Mesendoderm (in vitro differentiated cells): ENCODE measurements around the gene ZNF780A.
"Not testable (repeated sequence)": the region's sequence is repeated elsewhere in the genome, so short reads cannot be mapped to it uniquely, and the experiment has no call there.

Experiments
- DNase-seq: peaks from one replicate; pipeline ENCODE4 v3.0.0; 2013
- H2AK5ac ChIP-seq: 2 replicates; pipeline ENCODE4 v1.6.1; 2013; ENCODE audit warnings: low read length, inconsistent platforms
- H2BK120ac ChIP-seq: 2 replicates; pipeline ENCODE4 v1.6.1; 2013; ENCODE audit warnings: low read depth, mild to moderate bottlenecking, low read length, moderate library complexity, mixed read lengths
- H2BK15ac ChIP-seq: replicated peaks from 2 replicates; pipeline ENCODE4 v1.6.1; 2013; ENCODE audit warnings: low read depth, mild to moderate bottlenecking, moderate library complexity
- H2BK5ac ChIP-seq: 2 replicates; pipeline ENCODE4 v1.6.1; 2013; ENCODE audit warnings: low read length, inconsistent platforms
- H3K18ac ChIP-seq: 2 replicates; pipeline ENCODE4 v1.6.1; 2013; ENCODE audit warnings: mild to moderate bottlenecking, low read length, mixed read lengths
- H3K23ac ChIP-seq: one replicate; pipeline ENCODE4 v1.6.1; 2013; ENCODE audit warnings: low read length
- H3K27ac ChIP-seq: 2 replicates; pipeline ENCODE4 v1.5.1; 2013; ENCODE audit warnings: low read depth, mild to moderate bottlenecking, inconsistent platforms, low read length, moderate library complexity
- H3K27me3 ChIP-seq: 2 replicates; pipeline ENCODE4 v1.6.1; 2013; ENCODE audit warnings: low read length, control low read depth, mild to moderate bottlenecking, inconsistent platforms; ENCODE audit not compliant: insufficient read depth, poor library complexity
- H3K36me3 ChIP-seq: 2 replicates; pipeline ENCODE4 v1.6.1; 2013; ENCODE audit warnings: low read length, inconsistent platforms; ENCODE audit not compliant: control insufficient read depth, insufficient read depth
- H3K4ac ChIP-seq: one replicate; pipeline ENCODE4 v1.6.1; 2013; ENCODE audit warnings: low read depth, mild to moderate bottlenecking, low read length, moderate library complexity
- H3K4me1 ChIP-seq: 2 replicates; pipeline ENCODE4 v1.6.1; 2013; ENCODE audit warnings: low read depth, low read length, inconsistent platforms; ENCODE audit not compliant: control insufficient read depth
- H3K4me2 ChIP-seq: 2 replicates; pipeline ENCODE4 v1.6.1; 2013; ENCODE audit warnings: low read length
- H3K4me3 ChIP-seq: 2 replicates; pipeline ENCODE4 v1.5.1; 2013; ENCODE audit warnings: mild to moderate bottlenecking, low read length
- H3K56ac ChIP-seq: one replicate; pipeline ENCODE4 v1.6.1; 2013; ENCODE audit warnings: low read length
- H3K79me1 ChIP-seq: 2 replicates; pipeline ENCODE4 v1.6.1; 2013; ENCODE audit warnings: low read length, inconsistent platforms
- H3K79me2 ChIP-seq: 2 replicates; pipeline ENCODE4 v1.6.1; 2013; ENCODE audit warnings: mild to moderate bottlenecking, low read length; ENCODE audit not compliant: control insufficient read depth, insufficient read depth
- H3K9ac ChIP-seq: 2 replicates; pipeline ENCODE4 v1.6.1; 2013; ENCODE audit warnings: low read length, inconsistent platforms
- H4K5ac ChIP-seq: one replicate; pipeline ENCODE4 v1.6.1; 2013; ENCODE audit warnings: low read length
- H4K8ac ChIP-seq: one replicate; pipeline ENCODE4 v1.6.1; 2013; ENCODE audit warnings: low read depth, mild to moderate bottlenecking, control low read depth, low read length, moderate library complexity
- WGBS: extraction: QIAGEN DNeasy Blood & Tissue Kit; methylation state at CpG from one replicate; pipeline ENCODE4 v1.1.7; 2013; ENCODE audit warnings: low lambda C conversion rate, missing lambda C conversion rate; ENCODE audit not compliant: insufficient coverage; ENCODE audit errors: extremely low coverage; 5-methylcytosine and 5-hydroxymethylcytosine counted together

ZNF780A gene

DNA sequence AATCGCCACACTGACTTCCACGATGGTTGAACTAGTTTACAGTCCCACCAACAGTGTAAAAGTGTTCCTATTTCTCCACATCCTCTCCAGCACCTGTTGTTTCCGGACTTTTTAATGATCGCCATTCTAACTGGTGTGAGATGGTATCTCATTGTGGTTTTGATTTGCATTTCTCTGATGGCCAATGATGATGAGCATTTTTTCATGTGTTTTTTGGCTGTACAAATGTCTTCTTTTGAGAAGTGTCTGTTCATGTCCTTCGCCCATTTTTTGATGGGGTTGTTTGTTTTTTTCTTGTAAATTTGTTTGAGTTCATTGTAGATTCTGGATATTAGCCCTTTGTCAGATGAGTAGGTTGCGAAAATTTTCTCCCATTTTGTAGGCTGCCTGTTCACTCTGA lies 23.4 kb upstream of the ZNF780A start:
- H3K27ac ChIP-seq, H2BK120ac ChIP-seq, H2BK5ac ChIP-seq, H3K36me3 ChIP-seq, H3K79me1 ChIP-seq, H3K4ac ChIP-seq, H3K9ac ChIP-seq, H3K23ac ChIP-seq, H2BK15ac ChIP-seq, H3K4me1 ChIP-seq, H3K27me3 ChIP-seq, DNase-seq, H3K4me3 ChIP-seq, H4K8ac ChIP-seq, H3K18ac ChIP-seq, H2AK5ac ChIP-seq, H3K4me2 ChIP-seq, H3K79me2 ChIP-seq, H4K5ac ChIP-seq, H3K56ac ChIP-seq: not testable (repeated sequence)
- no CpG with 5 or more reads among the region's 6 CpGs for WGBS

DNA sequence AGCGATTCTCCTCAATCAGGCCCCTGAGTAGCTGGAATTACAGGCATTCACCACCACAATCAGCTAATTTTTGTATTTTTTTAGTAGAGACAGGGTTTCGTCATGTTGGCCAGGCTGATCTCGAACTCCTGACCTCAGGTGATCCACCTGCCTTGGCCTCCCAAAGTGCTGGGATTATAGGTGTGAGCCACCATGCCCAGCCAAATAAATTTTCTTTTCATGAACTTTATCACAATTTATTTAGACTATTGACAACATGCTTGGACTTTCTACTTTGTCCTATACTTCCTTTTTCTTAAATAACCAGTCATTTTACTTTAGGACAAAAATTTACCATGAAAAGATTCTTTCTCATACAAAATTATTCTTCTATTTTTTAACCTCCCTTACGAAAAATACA lies 21.5 kb upstream of the ZNF780A start:
- H3K27me3 ChIP-seq, DNase-seq, H2BK5ac ChIP-seq, H3K27ac ChIP-seq, H4K5ac ChIP-seq, H3K4me2 ChIP-seq, H3K23ac ChIP-seq, H3K4ac ChIP-seq, H3K18ac ChIP-seq, H3K79me2 ChIP-seq, H2BK120ac ChIP-seq, H3K56ac ChIP-seq, H3K79me1 ChIP-seq, H3K4me3 ChIP-seq, H4K8ac ChIP-seq, H3K4me1 ChIP-seq, H3K9ac ChIP-seq, H3K36me3 ChIP-seq, H2AK5ac ChIP-seq, H2BK15ac ChIP-seq: not testable (repeated sequence)
- 100% methylated on average over 1 of the region's 4 CpGs for WGBS

GRCh38 chr19:40110570-40110969 lies 19.8 kb upstream of the ZNF780A start:
- H3K9ac ChIP-seq = no peak overlapping the region
- no peak overlapping the region for H3K4ac ChIP-seq
- DNase-seq = no peak
- no peaks in the 10 kb centered on the region for H3K36me3 ChIP-seq
- no peaks in the 10 kb centered on the region for H3K79me1 ChIP-seq
- no peak overlapping the region for H4K8ac ChIP-seq
- no peaks in the 10 kb centered on the region for H3K79me2 ChIP-seq
- H3K27me3 ChIP-seq = no peaks in the 10 kb centered on the region
- no peak overlapping the region for H3K23ac ChIP-seq
- no peak overlapping the region for H2BK15ac ChIP-seq
- H3K27ac ChIP-seq = no peak overlapping the region
- H4K5ac ChIP-seq = no peak overlapping the region
- no CpG with 5 or more reads among the region's 2 CpGs for WGBS
- no peak overlapping the region for H2BK120ac ChIP-seq
- H3K56ac ChIP-seq = no peak overlapping the region
- H3K4me2 ChIP-seq = no peak overlapping the region
- H3K4me1 ChIP-seq = no peaks in the 10 kb centered on the region
- H3K4me3 ChIP-seq = no peak overlapping the region
- no peak overlapping the region for H2AK5ac ChIP-seq
- no peak overlapping the region for H2BK5ac ChIP-seq
- no peak overlapping the region for H3K18ac ChIP-seq

DNA sequence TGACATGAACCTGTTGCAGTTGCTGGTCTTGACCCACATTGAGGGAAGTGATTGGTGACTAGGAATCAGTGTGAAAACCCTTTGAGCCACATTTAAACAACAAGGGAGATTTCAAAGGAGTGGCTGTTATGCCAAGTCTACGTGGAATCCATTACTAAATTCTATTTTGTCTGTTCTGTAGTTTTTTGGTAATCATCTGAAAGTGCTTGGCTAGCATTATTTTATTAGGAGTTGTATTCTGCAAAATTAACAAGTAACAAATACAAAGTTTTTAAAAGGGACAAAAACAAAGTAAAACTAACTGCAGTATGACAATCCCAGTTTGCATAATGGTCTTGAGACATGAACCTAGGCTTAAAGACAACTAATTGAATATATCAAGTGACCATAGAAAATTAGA lies 14.0 kb upstream of the ZNF780A start:
- Histone ChIP-seq H3K4me3 (no peak overlapping the region), H3K4me1 (no peaks in the 10 kb centered on the region), H2BK15ac (no peak overlapping the region), H3K36me3 (no peaks in the 10 kb centered on the region), H3K23ac (no peak overlapping the region), H3K18ac (no peak overlapping the region), H3K56ac (no peak overlapping the region), H4K5ac (no peak overlapping the region), H4K8ac (no peak overlapping the region), H3K27ac (no peak overlapping the region), H2AK5ac (no peak overlapping the region), H2BK5ac (no peak overlapping the region), H3K27me3 (no peaks in the 10 kb centered on the region), H3K79me1 (no peaks in the 10 kb centered on the region), H3K9ac (no peak overlapping the region), H3K4ac (no peak overlapping the region), H3K79me2 (no peaks in the 10 kb centered on the region), H3K4me2 (no peak overlapping the region), H2BK120ac (no peak overlapping the region)
- DNase-seq = no peak
- WGBS = no CpG with 5 or more reads among the region's 1 CpG

DNA sequence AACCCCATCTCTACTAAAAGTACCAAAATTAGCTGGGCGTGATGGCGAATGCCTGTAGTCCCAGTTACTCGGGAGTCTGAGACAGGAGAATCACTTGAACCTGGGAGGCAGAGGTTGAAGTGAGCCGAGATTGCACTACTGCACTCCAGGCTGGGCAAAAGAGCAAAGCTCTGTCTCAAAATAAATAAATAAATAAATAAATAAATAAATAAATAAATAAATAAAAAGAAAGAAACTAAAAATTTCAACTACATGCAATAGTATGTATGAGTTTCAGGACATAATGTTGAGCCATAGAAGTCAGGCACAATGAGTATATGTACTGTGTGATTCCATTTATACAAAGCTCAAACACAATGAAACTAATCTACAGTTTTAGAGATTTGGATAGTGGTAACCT lies 12.9 kb upstream of the ZNF780A start:
- Histone ChIP-seq H3K23ac (no peak overlapping the region), H4K8ac (no peak overlapping the region), H3K27ac (no peak overlapping the region), H3K4ac (no peak overlapping the region), H2BK15ac (no peak overlapping the region), H3K27me3 (no peaks in the 10 kb centered on the region), H3K79me2 (no peaks in the 10 kb centered on the region), H4K5ac (no peak overlapping the region), H2AK5ac (no peak overlapping the region), H3K4me3 (no peak overlapping the region), H3K36me3 (no peaks in the 10 kb centered on the region), H3K56ac (no peak overlapping the region), H3K4me2 (no peak overlapping the region), H2BK5ac (no peak overlapping the region), H3K9ac (no peak overlapping the region), H3K79me1 (no peaks in the 10 kb centered on the region), H3K18ac (no peak overlapping the region), H2BK120ac (no peak overlapping the region), H3K4me1 (no peaks in the 10 kb centered on the region)
- WGBS = no CpG with 5 or more reads among the region's 4 CpGs
- no peak for DNase-seq

DNA sequence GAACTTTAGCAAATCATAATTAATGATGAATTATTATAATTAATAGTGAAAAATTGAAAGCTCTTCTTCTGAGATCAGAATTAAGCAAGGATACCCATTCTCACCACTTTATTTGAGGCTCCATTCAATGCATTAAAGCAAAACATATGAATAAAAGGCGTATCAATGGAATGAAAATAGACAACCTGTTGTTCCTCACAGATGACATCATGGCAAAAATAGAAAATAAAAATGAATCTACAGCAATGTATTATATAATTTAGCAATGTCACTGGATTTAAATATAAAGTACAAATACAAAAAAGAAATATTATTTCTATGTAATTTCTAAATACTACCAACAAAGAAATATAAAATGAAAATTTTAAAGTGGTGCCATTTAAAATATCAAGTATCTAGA lies 11.1 kb upstream of the ZNF780A start:
- Histone ChIP-seq H3K56ac (no peak overlapping the region), H3K36me3 (no peaks in the 10 kb centered on the region), H2BK5ac (no peak overlapping the region), H3K27me3 (no peaks in the 10 kb centered on the region), H3K4me2 (no peak overlapping the region), H2BK15ac (no peak overlapping the region), H3K4me3 (no peak overlapping the region), H3K23ac (no peak overlapping the region), H4K8ac (no peak overlapping the region), H3K18ac (no peak overlapping the region), H2BK120ac (no peak overlapping the region), H3K27ac (no peak overlapping the region), H3K4ac (no peak overlapping the region), H2AK5ac (no peak overlapping the region), H3K9ac (no peak overlapping the region), H4K5ac (no peak overlapping the region), H3K79me1 (no peaks in the 10 kb centered on the region), H3K4me1 (no peaks in the 10 kb centered on the region), H3K79me2 (no peaks in the 10 kb centered on the region)
- no peak for DNase-seq
- WGBS = no CpG with 5 or more reads among the region's 1 CpG
